AG09309 (cell line): Measurements from ENCODE around the gene PDK4.

Experiments
- DNase-seq: peaks from one replicate; pipeline ENCODE4 v3.0.0-alpha.2; 2010; ENCODE audit warnings: low read depth
- H3K4me3 ChIP-seq: 2 replicates; pipeline ENCODE4 v1.5.1; 2011; ENCODE audit warnings: mild to moderate bottlenecking, low read depth, low read length, moderate library complexity; ENCODE audit not compliant: control insufficient read depth
- TF ChIP-seq, protein P1 (sequence below): IDR thresholded peaks from 2 replicates; pipeline ENCODE4 v1.5.1; 2011; ENCODE audit warnings: mild to moderate bottlenecking, low read depth, low read length, inconsistent platforms; ENCODE audit not compliant: insufficient read depth, control insufficient read depth; ENCODE audit errors: missing control alignments

The PDK4 gene

DNA sequence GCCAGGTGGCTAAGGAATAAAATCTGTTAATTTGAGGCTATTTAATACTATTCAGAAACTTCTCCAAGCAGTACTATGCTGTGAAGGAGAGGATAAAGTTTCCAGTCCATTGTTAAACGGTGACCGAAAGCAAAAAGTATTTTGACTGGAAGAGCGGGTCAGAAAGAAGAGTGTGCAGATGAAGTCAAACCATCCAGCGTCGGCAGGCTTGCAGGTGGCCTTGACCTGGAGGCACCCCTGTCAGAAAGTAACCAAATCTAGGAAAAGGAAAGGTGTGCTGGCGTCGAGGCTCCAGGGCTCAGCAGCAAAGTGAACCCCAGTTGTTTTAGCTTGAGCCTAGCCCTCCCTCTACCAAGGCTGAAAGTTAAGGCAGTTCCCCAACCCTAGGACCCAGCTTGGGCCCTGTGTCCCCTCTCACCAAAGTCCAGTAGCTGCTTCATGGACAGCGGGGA is 544 bp downstream of the PDK4 start:
- TF ChIP-seq, protein P1, sequence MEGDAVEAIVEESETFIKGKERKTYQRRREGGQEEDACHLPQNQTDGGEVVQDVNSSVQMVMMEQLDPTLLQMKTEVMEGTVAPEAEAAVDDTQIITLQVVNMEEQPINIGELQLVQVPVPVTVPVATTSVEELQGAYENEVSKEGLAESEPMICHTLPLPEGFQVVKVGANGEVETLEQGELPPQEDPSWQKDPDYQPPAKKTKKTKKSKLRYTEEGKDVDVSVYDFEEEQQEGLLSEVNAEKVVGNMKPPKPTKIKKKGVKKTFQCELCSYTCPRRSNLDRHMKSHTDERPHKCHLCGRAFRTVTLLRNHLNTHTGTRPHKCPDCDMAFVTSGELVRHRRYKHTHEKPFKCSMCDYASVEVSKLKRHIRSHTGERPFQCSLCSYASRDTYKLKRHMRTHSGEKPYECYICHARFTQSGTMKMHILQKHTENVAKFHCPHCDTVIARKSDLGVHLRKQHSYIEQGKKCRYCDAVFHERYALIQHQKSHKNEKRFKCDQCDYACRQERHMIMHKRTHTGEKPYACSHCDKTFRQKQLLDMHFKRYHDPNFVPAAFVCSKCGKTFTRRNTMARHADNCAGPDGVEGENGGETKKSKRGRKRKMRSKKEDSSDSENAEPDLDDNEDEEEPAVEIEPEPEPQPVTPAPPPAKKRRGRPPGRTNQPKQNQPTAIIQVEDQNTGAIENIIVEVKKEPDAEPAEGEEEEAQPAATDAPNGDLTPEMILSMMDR, result no peak
- peak overlapping the region; percentile 68 for H3K4me3 ChIP-seq

DNA sequence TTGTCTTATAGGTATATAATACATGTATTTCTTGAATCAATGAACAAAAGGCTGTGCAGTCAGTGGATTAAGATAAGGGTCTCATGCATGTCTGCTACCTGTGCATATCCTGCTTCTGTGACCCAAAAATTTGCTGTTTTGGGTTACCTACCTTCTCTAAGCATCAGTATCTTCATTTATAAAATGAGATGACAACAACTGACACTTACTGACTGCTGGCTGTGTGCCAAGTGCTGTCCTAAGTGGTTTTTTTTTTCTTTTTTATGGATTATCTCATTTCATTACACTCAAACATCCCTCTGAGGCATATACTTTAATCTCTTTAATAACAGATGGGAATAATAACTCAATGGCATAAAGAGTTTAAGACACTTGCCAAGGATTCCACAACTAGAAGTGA is 2.1 kb downstream of the PDK4 start:
- no peak for DNase-seq
- no peak overlapping the region for H3K4me3 ChIP-seq
- TF ChIP-seq, protein P1, result no peak

More for the DNA sequence above, 544 bp downstream of the PDK4 start:
- no peak for DNase-seq

DNA sequence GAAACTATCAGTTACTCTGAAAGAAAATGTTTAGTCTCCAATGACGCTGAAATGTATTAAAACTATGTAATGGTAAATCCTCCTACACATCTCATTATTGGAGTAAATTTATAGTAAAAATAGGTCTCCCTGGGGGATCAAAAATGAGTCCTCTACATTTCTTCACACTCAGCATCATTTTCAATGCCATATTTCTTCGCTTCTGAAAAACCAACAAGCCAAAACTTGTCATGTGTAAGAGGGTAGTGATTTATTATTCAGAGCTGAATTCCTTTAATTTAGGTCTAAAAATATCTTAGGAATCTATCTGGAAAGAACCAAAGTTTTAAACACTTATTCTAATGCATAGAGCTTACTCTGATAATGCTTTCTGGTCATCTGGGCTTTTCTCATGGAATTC is 3.0 kb downstream of the PDK4 start:
- TF ChIP-seq, protein P1, result no peak
- no peak for DNase-seq
- H3K4me3 ChIP-seq, result no peak overlapping the region

DNA sequence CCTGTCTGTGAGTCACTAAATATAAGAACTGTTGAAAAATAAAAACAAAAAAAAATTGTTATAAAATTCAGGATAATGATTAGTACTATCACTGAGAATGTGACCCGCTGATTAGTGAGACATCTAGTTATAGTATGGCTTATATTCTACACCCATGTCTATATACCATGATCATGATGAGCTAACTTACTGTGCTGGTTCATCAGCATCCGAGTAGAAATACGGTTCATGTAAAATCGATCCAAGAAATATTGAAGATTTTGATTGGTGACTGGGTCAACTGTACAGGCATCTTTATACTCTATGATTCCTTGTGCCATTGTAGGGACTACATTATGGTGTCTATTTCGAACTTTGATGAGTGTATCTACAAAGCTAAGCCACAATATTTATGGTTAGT is 3.7 kb downstream of the PDK4 start:
- DNase-seq, result no peak
- TF ChIP-seq, protein P1, result no peak
- no peak overlapping the region for H3K4me3 ChIP-seq

DNA sequence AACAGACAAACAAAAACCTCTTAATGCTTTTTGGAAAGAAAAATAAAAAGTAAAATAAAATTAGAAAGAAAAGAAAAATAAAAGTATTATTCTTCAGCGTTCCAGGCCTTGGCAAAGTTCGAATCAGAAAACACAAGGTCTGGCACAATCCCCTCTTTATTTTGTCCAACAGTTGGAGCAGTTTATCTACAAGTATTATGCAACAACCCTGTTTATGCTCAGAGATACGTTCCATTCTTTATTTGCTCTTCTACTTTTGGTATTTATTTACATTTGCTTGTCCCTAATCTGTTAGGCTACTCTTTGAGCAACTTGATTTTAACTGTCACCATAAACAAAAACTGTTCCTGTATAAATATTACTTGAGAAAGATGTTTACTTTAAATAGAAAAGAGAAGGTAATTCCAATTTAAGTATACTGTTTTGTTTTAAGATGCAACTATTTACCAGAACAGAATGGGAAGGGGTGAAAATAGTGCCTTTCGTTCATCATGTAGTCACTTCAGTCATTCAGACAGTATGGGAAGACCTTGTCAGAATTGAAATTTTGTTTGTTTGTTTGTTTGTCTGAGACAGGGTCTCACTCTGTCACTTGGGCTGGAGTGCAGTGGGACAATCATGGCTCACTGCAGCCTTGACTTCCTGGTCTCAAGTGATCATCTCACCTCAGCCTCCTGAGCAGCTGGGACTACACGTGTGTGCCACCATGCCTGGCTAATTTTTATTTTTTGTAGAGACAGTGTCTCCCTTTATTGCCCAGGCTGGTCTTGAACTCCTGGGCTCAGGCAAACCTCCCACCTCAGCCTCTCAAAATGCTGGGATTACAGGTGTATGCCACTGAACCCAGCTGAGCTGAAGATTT is 5.7 kb downstream of the PDK4 start:
- no peak for DNase-seq
- no peak overlapping the region for H3K4me3 ChIP-seq
- TF ChIP-seq, protein P1, result no peak

DNA sequence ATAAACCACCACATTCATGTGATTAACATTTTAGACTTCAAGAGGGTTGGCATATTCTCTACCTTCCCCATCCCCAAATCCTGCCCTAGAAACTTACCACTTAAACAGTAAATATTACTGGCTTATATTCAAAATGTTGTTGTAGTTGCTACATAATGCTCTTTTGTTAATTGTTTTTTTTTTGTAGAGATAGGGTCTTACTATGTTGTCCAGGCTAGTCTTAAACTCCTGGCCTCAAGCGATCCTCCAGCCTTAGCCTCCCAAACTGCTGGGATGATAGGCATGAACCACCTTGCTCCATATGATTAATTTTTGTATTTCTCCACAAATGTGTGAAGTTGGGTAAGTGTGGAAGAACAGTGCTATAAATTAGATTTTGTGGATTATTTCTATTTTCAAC is 6.5 kb downstream of the PDK4 start:
- DNase-seq, result no peak
- TF ChIP-seq, protein P1, result no peak
- H3K4me3 ChIP-seq, result no peak overlapping the region
